T-helper 2 cell treated with Interferon-gamma antibody and Interleukin-4, amounts not matched to agents 100 ng/mL and 5 ng/mL, for 36 hours (primary cell): ENCODE measurements around the gene FIZ1. TPM values are rescaled to one million over a fixed set of nuclear protein-coding genes. Genes with fewer than 3 reads are reported as not detected.

Experiments
- intact Hi-C: fragments of 100-400 bp; cut with micrococcal nuclease; formaldehyde crosslinking; loops from one replicate; pipeline ENCODE4 v1.15.1; 2023
- total RNA-seq: library from RNA; stranded (reverse); gene quantifications from 2 replicates; pipeline ENCODE4 v1.2.3, GENCODE V29; 2022

Gene FIZ1
- total RNA-seq = 14.4 and 14.7 TPM in 2 replicates

- intact Hi-C loops = loop anchor here (1.0 to 2.0 kb wide), 9 partner anchors 12 to 482 kb away; partner anchors contain the start of genes HSPBP1, PPP1R12C, PPP6R1 and RPL28
These were observed at the start of gene FIZ1 for GRCh38 chr19:55599468-55599841. FIZ1 (minus strand) TSS chr19:55599517; CDS start chr19:55597865, 1,652 bp downstream.

GRCh38 chr19:55648585-55649267, 49.4 kb upstream of the FIZ1 start:
- intact Hi-C loops = no loop called here

- intact Hi-C loops = no loop called here
These were observed 48.6 kb upstream of the FIZ1 start, which contains the start of gene CCDC106 for GRCh38 chr19:55647732-55648584. CCDC106 (plus strand) TSS chr19:55648212; CDS start chr19:55649047, 835 bp downstream.

GRCh38 chr19:55646889-55647731, 47.8 kb upstream of the FIZ1 start:
- intact Hi-C loops = no loop called here

- intact Hi-C loops = no loop called here
These were observed 46.2 kb upstream of the FIZ1 start for GRCh38 chr19:55645512-55645881.

- intact Hi-C loops = loop anchor here (5.0 kb wide), 1 partner anchor 1183 kb away; the partner anchor contains the start of gene LENG9
These were observed 45.7 kb upstream of the FIZ1 start for GRCh38 chr19:55644842-55645511.

- intact Hi-C loops = loop anchor here (5.0 kb wide), 1 partner anchor 1182 kb away; the partner anchor contains the start of gene LENG9
These were observed 45.0 kb upstream of the FIZ1 start for GRCh38 chr19:55644191-55644833.

GRCh38 chr19:55643887-55644176, 44.5 kb upstream of the FIZ1 start:
- intact Hi-C loops = loop anchor here (1.0 to 5.0 kb wide), 3 partner anchors 9 to 1182 kb away; partner anchors contain the start of gene LENG9

- intact Hi-C loops = loop anchor here (1.0 to 5.0 kb wide), 3 partner anchors 8 to 1181 kb away; partner anchors contain the start of gene LENG9
These were observed 43.9 kb upstream of the FIZ1 start, which contains the start of gene ZNF581 for GRCh38 chr19:55643003-55643886. ZNF581 (plus strand) TSS chr19:55643649; CDS start chr19:55644572, 923 bp downstream.

GRCh38 chr19:55642153-55643002, 43.1 kb upstream of the FIZ1 start:
- intact Hi-C loops = loop anchor here (1.0 to 5.0 kb wide), 3 partner anchors 7 to 1180 kb away; partner anchors contain the start of gene LENG9

GRCh38 chr19:55641426-55642152, 42.3 kb upstream of the FIZ1 start:
- intact Hi-C loops = loop anchor here (5.0 kb wide), 1 partner anchor 1179 kb away; the partner anchor contains the start of gene LENG9

GRCh38 chr19:55640577-55641425, 41.5 kb upstream of the FIZ1 start, which contains the start of gene ZNF580:
ZNF580 (plus strand) TSS chr19:55641002; CDS start chr19:55642509, 1,507 bp downstream.
- intact Hi-C loops = loop anchor here (5.0 kb wide), 1 partner anchor 1178 kb away; the partner anchor contains the start of gene LENG9

- intact Hi-C loops = loop anchor here (5.0 kb wide), 1 partner anchor 1178 kb away; the partner anchor contains the start of gene LENG9
These were observed 40.8 kb upstream of the FIZ1 start for GRCh38 chr19:55640043-55640576.

GRCh38 chr19:55638864-55639359, 39.6 kb upstream of the FIZ1 start:
- intact Hi-C loops = loop anchor here (10.0 kb wide), 1 partner anchor 254 kb away; the partner anchor contains the start of genes RPL28 and TMEM238

GRCh38 chr19:55637534-55637933, 38.2 kb upstream of the FIZ1 start:
- intact Hi-C loops = loop anchor here (10.0 kb wide), 1 partner anchor 253 kb away; the partner anchor contains the start of genes RPL28 and TMEM238
